ENCODE measurements around the gene DOCK1.
A peak's percentile ranks its signal among the peaks of the same experiment; 100 is the strongest.

The DOCK1 gene

GRCh38 chr10:126979311-126979710 is 74.1 kb downstream of the DOCK1 start:
- H3K36me3 ChIP-seq (ENCODE audit: insufficient read depth, low read depth, low read length), result peaks cover 33% of the 10 kb centered on the region
- H3K9ac ChIP-seq (ENCODE audit: low read depth, low read length), result no peak overlapping the region
- H3K4me3 ChIP-seq (ENCODE audit: low read length), result no peak overlapping the region
- no peaks in the 10 kb centered on the region for H3K9me3 ChIP-seq (ENCODE audit: insufficient read depth, low read depth, low read length)
- no peaks in the 10 kb centered on the region for H3K27me3 ChIP-seq (ENCODE audit: insufficient read depth, low read length)
- no peak overlapping the region for H3K27ac ChIP-seq (ENCODE audit: low read length)
- peaks cover 14% of the 10 kb centered on the region for H3K4me1 ChIP-seq (ENCODE audit: insufficient read depth, low read length)

- H3K4me3 ChIP-seq (ENCODE audit: low read length), result no peak overlapping the region
- no peak overlapping the region for H3K27ac ChIP-seq (ENCODE audit: low read length)
- no peaks in the 10 kb centered on the region for H3K4me1 ChIP-seq (ENCODE audit: insufficient read depth, low read length)
- no peak overlapping the region for H3K9ac ChIP-seq (ENCODE audit: low read depth, low read length)
- peaks cover 79% of the 10 kb centered on the region for H3K36me3 ChIP-seq (ENCODE audit: insufficient read depth, low read depth, low read length)
- H3K27me3 ChIP-seq (ENCODE audit: insufficient read depth, low read length), result no peaks in the 10 kb centered on the region
- H3K9me3 ChIP-seq (ENCODE audit: insufficient read depth, low read depth, low read length), result no peaks in the 10 kb centered on the region
Measured at GRCh38 chr10:126993208-126993607, 88.0 kb downstream of the DOCK1 start.

- H3K9ac ChIP-seq (ENCODE audit: low read depth, low read length), result no peak overlapping the region
- H3K27ac ChIP-seq (ENCODE audit: low read length), result no peak overlapping the region
- H3K27me3 ChIP-seq (ENCODE audit: insufficient read depth, low read length), result no peaks in the 10 kb centered on the region
- H3K36me3 ChIP-seq (ENCODE audit: insufficient read depth, low read depth, low read length), result peaks cover 74% of the 10 kb centered on the region
- no peak overlapping the region for H3K4me3 ChIP-seq (ENCODE audit: low read length)
- H3K4me1 ChIP-seq (ENCODE audit: insufficient read depth, low read length), result no peaks in the 10 kb centered on the region
- no peaks in the 10 kb centered on the region for H3K9me3 ChIP-seq (ENCODE audit: insufficient read depth, low read depth, low read length)
Measured at GRCh38 chr10:126997801-126998590, 92.8 kb downstream of the DOCK1 start.

DNA sequence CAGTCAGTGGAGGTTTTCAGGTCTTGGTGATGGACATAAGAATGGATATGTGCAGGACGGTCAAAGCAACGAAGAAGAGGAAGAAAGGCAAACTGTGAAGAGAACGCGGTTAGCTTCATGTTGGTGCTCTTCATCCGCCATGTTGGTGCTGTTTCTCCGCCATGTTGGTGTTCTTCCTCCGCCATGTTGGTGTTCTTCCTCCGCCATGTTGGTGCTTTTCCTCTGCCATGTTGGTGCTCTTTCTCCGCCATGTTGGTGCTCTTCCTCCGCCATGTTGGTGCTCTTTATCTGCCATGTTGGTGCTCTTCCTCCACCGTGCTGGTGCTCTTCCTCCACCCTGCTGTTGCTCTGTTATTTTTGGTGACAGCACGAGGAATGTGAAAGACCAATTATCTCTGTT is 95.4 kb downstream of the DOCK1 start:
- H3K36me3 ChIP-seq (ENCODE audit: insufficient read depth, low read depth, low read length), result peaks cover 75% of the 10 kb centered on the region

DNA sequence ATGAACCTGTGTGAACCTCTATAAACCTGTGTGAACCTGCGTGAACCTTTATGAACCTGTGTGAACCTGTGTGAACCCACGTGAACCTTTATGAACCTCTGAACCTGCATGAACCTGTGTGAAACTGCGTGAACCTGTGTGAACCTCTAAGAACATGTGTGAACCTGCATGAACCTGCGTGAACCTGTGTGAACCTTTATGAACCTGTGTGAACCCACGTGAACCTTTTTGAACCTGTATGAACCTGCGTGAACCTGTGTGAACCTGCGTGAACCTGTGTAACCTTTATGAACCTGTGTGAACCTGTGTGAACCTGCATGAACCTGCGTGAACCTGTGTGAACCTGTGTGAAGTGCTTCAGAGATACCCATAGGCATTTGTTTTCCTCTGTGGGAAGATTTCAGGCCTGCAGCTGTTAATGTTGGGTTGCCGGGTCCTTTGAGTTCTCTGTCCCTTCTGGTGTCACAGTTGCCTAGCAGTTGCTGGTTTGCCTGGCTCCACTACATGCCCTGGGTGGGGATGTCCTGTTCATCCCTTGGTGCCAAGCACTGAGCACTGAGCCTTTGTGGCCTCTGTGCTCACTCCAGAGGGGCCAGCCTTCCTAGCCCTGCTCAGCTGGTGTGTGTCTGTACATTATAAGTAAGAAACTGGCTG is 97.9 kb downstream of the DOCK1 start:
- Histone ChIP-seq H3K27ac (ENCODE audit: low read length) (no peak overlapping the region), H3K4me3 (ENCODE audit: low read length) (no peak overlapping the region), H3K27me3 (ENCODE audit: insufficient read depth, low read length) (no peaks in the 10 kb centered on the region), H3K36me3 (ENCODE audit: insufficient read depth, low read depth, low read length) (peaks cover 65% of the 10 kb centered on the region), H3K4me1 (ENCODE audit: insufficient read depth, low read length) (no peaks in the 10 kb centered on the region), H3K9ac (ENCODE audit: low read depth, low read length) (no peak overlapping the region), H3K9me3 (ENCODE audit: insufficient read depth, low read depth, low read length) (no peaks in the 10 kb centered on the region)

More for the DNA sequence above, 95.4 kb downstream of the DOCK1 start:
- Histone ChIP-seq H3K4me1 (ENCODE audit: insufficient read depth, low read length) (no peaks in the 10 kb centered on the region), H3K9me3 (ENCODE audit: insufficient read depth, low read depth, low read length) (no peaks in the 10 kb centered on the region), H3K27ac (ENCODE audit: low read length) (no peak overlapping the region), H3K9ac (ENCODE audit: low read depth, low read length) (no peak overlapping the region), H3K27me3 (ENCODE audit: insufficient read depth, low read length) (no peaks in the 10 kb centered on the region), H3K4me3 (ENCODE audit: low read length) (no peak overlapping the region)

DNA sequence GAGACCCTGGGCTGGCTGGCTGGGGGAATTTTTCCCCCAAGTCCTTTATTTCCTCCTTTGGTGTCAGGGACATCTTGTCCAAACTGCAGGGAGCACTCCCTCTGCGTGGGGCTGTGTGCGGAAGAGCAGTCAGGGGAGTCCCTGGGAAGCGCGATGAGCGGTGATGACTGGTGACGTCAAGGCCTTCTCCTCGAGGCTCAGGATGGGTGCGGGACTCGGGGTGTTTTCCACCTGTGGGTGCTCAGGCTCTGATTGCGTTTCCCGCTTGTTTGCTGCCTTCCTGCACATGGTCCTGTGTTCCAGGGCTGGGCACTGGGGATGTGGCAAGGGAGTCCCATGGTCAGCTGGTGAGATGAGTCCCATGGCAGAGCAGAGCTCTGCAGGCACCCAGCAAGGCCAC is 101.2 kb downstream of the DOCK1 start:
- no peak overlapping the region for H3K9ac ChIP-seq (ENCODE audit: low read depth, low read length)
- H3K4me3 ChIP-seq (ENCODE audit: low read length), result no peak overlapping the region
- H3K36me3 ChIP-seq (ENCODE audit: insufficient read depth, low read depth, low read length), result peaks cover 59% of the 10 kb centered on the region
- no peaks in the 10 kb centered on the region for H3K27me3 ChIP-seq (ENCODE audit: insufficient read depth, low read length)
- no peaks in the 10 kb centered on the region for H3K9me3 ChIP-seq (ENCODE audit: insufficient read depth, low read depth, low read length)
- peak overlapping the region; percentile 32 for H3K27ac ChIP-seq (ENCODE audit: low read length)
- no peaks in the 10 kb centered on the region for H3K4me1 ChIP-seq (ENCODE audit: insufficient read depth, low read length)

- peaks cover 53% of the 10 kb centered on the region for H3K36me3 ChIP-seq (ENCODE audit: insufficient read depth, low read depth, low read length)
- H3K9ac ChIP-seq (ENCODE audit: low read depth, low read length), result no peak overlapping the region
- no peaks in the 10 kb centered on the region for H3K9me3 ChIP-seq (ENCODE audit: insufficient read depth, low read depth, low read length)
- no peaks in the 10 kb centered on the region for H3K27me3 ChIP-seq (ENCODE audit: insufficient read depth, low read length)
- H3K27ac ChIP-seq (ENCODE audit: low read length), result no peak overlapping the region
- no peak overlapping the region for H3K4me3 ChIP-seq (ENCODE audit: low read length)
- no peaks in the 10 kb centered on the region for H3K4me1 ChIP-seq (ENCODE audit: insufficient read depth, low read length)
Measured at GRCh38 chr10:127009366-127009765, 104.1 kb downstream of the DOCK1 start.

GRCh38 chr10:127011174-127011573 is 105.9 kb downstream of the DOCK1 start:
- Histone ChIP-seq H3K4me3 (ENCODE audit: low read length) (no peak overlapping the region), H3K27me3 (ENCODE audit: insufficient read depth, low read length) (no peaks in the 10 kb centered on the region), H3K9ac (ENCODE audit: low read depth, low read length) (no peak overlapping the region), H3K27ac (ENCODE audit: low read length) (no peak overlapping the region), H3K9me3 (ENCODE audit: insufficient read depth, low read depth, low read length) (no peaks in the 10 kb centered on the region), H3K36me3 (ENCODE audit: insufficient read depth, low read depth, low read length) (peaks cover 57% of the 10 kb centered on the region), H3K4me1 (ENCODE audit: insufficient read depth, low read length) (no peaks in the 10 kb centered on the region)

- H3K27me3 ChIP-seq (ENCODE audit: insufficient read depth, low read length), result no peaks in the 10 kb centered on the region
- H3K9me3 ChIP-seq (ENCODE audit: insufficient read depth, low read depth, low read length), result no peaks in the 10 kb centered on the region
- H3K27ac ChIP-seq (ENCODE audit: low read length), result no peak overlapping the region
- H3K9ac ChIP-seq (ENCODE audit: low read depth, low read length), result no peak overlapping the region
- H3K4me1 ChIP-seq (ENCODE audit: insufficient read depth, low read length), result no peaks in the 10 kb centered on the region
- H3K4me3 ChIP-seq (ENCODE audit: low read length), result no peak overlapping the region
- H3K36me3 ChIP-seq (ENCODE audit: insufficient read depth, low read depth, low read length), result peaks cover 60% of the 10 kb centered on the region
Measured at GRCh38 chr10:127012071-127012768, 107.0 kb downstream of the DOCK1 start.

- Histone ChIP-seq H3K36me3 (ENCODE audit: insufficient read depth, low read depth, low read length) (peaks cover 55% of the 10 kb centered on the region), H3K27me3 (ENCODE audit: insufficient read depth, low read length) (no peaks in the 10 kb centered on the region), H3K4me3 (ENCODE audit: low read length) (no peak overlapping the region), H3K27ac (ENCODE audit: low read length) (no peak overlapping the region), H3K4me1 (ENCODE audit: insufficient read depth, low read length) (no peaks in the 10 kb centered on the region), H3K9ac (ENCODE audit: low read depth, low read length) (no peak overlapping the region), H3K9me3 (ENCODE audit: insufficient read depth, low read depth, low read length) (no peaks in the 10 kb centered on the region)
Measured at GRCh38 chr10:127012769-127013152, 107.5 kb downstream of the DOCK1 start.

- Histone ChIP-seq H3K4me3 (ENCODE audit: low read length) (no peak overlapping the region), H3K9me3 (ENCODE audit: insufficient read depth, low read depth, low read length) (no peaks in the 10 kb centered on the region), H3K27ac (ENCODE audit: low read length) (no peak overlapping the region), H3K9ac (ENCODE audit: low read depth, low read length) (no peak overlapping the region), H3K36me3 (ENCODE audit: insufficient read depth, low read depth, low read length) (peaks cover 55% of the 10 kb centered on the region), H3K4me1 (ENCODE audit: insufficient read depth, low read length) (no peaks in the 10 kb centered on the region), H3K27me3 (ENCODE audit: insufficient read depth, low read length) (no peaks in the 10 kb centered on the region)
Measured at GRCh38 chr10:127013211-127013656, 108.0 kb downstream of the DOCK1 start.

All from iPS-20b (cell line).